Measurements from ENCODE around the gene SFTPB. TPM values are rescaled to one million over a fixed set of nuclear protein-coding genes. Genes with fewer than 3 reads are reported as not detected.
"Not testable (repeated sequence)": the region's sequence is repeated elsewhere in the genome, so short reads cannot be mapped to it uniquely, and the experiment has no call there.

SFTPB gene
- total RNA-seq, 2 experiments from 2014 or later, result not detected

DNA sequence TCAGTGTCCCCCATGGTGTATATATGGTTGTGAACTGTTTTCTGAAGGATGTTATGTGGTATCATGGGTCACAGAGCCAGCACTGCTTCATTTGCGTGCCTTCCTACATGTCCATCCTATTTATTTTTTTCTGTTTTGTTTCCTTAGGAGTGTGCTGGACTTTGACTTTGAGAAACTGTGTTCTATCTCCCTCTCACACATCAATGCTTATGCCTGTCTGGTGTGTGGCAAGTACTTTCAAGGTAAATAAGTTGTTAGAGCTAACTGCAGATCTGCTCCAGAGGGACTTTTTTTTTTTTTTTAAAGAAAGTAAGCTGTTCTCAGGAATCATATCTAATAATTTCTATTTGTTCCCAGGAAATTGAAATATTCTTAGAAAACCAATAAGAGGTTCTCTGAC is 46.7 kb downstream of the SFTPB start:
- Histone ChIP-seq H3K36me3 (ENCODE audit: insufficient read depth, low read length) (peaks cover 88% of the 10 kb centered on the region), H3K9me2 (ENCODE audit: insufficient read depth, low read length) (no peaks in the 10 kb centered on the region), H3K4me3 (ENCODE audit: low read depth, low read length, poor library complexity, severe bottlenecking) (no peak overlapping the region), H3K79me2 (ENCODE audit: insufficient read depth, low read depth, low read length) (peaks cover 49% of the 10 kb centered on the region), H2AFZ (ENCODE audit: low read length) (no peak overlapping the region), H3K4me1 (ENCODE audit: insufficient read depth, low read length, poor library complexity, severe bottlenecking) (peaks cover 11% of the 10 kb centered on the region), H3K4me2 (ENCODE audit: low read length) (no peak overlapping the region), H3K27ac (ENCODE audit: low read depth, low read length, poor library complexity, severe bottlenecking) (no peak overlapping the region), H3K9me3 (ENCODE audit: low read length) (no peaks in the 10 kb centered on the region), H4K20me1 (ENCODE audit: insufficient read depth, low read length) (peaks cover 15% of the 10 kb centered on the region; the same call in 1 of the 2 replicates)
- BruUV-seq (replicated peaks), result no TSS peak
- TF ChIP-seq EZH2phosphoT487 (IDR thresholded peaks at IDR 0.05; ENCODE audit: borderline replicate concordance, low read depth, low read length) (no peak), CTCF (conservative IDR thresholded peaks at IDR 0.05; ENCODE audit: low read length) (no peak)
- intact Hi-C loops (cut with micrococcal nuclease; ENCODE audit: unreplicated experiment), result no loop called here
- POLR2A ChIA-PET, result interaction anchor here (0.6 to 1.2 kb wide), 2 partner anchors 12 to 17 kb away, joined by 3 to 5 read pairs; no protein-coding TSS in a partner anchor
- CTCF ChIA-PET (ENCODE audit: unreplicated experiment), result no interaction called here
- DNase-seq (ENCODE audit: low spot score), result no peak

GRCh38 chr2:85619617-85620016 is 48.4 kb downstream of the SFTPB start:
- Histone ChIP-seq H2AFZ (ENCODE audit: low read length) (no peak overlapping the region), H3K4me1 (ENCODE audit: insufficient read depth, low read length, poor library complexity, severe bottlenecking) (peaks cover 21% of the 10 kb centered on the region), H3K9me3 (ENCODE audit: low read length) (no peaks in the 10 kb centered on the region), H3K27ac (ENCODE audit: low read depth, low read length, poor library complexity, severe bottlenecking) (no peak overlapping the region), H3K79me2 (ENCODE audit: insufficient read depth, low read depth, low read length) (peaks cover 55% of the 10 kb centered on the region), H4K20me1 (ENCODE audit: insufficient read depth, low read length) (peaks cover 15% of the 10 kb centered on the region; the same call in 1 of the 2 replicates), H3K4me3 (ENCODE audit: low read depth, low read length, poor library complexity, severe bottlenecking) (no peak overlapping the region), H3K9me2 (ENCODE audit: insufficient read depth, low read length) (no peaks in the 10 kb centered on the region), H3K4me2 (ENCODE audit: low read length) (no peak overlapping the region), H3K36me3 (ENCODE audit: insufficient read depth, low read length) (peaks cover 71% of the 10 kb centered on the region)
- no peak for DNase-seq (ENCODE audit: low spot score)
- no peak for TF ChIP-seq EZH2phosphoT487 (IDR thresholded peaks at IDR 0.05; ENCODE audit: borderline replicate concordance, low read depth, low read length)
- no peak for TF ChIP-seq CTCF (conservative IDR thresholded peaks at IDR 0.05; ENCODE audit: low read length)
- POLR2A ChIA-PET, result no interaction called here
- intact Hi-C loops (cut with micrococcal nuclease; ENCODE audit: unreplicated experiment), result no loop called here
- CTCF ChIA-PET (ENCODE audit: unreplicated experiment), result no interaction called here
- no TSS peak for BruUV-seq (replicated peaks)

DNA sequence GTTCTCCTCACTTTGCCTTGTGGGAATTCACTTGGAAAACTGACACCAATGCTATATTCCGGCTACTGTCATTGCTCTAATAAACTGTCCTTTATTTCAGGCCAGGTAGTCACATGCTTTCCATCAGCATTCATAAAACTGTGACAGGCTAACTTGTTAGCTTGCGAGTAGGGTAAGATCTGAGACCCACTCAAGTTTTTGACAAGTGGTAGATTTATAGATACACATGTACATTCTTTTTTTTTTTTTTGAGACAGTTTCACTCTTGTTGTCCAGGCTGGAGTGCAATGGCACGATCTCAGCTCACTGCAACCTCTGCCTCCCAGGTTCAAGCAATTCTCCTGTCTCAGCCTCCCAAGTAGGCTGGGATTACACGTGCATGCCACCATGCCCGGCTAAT is 50.3 kb downstream of the SFTPB start:
- Histone ChIP-seq H3K4me1 (ENCODE audit: insufficient read depth, low read length, poor library complexity, severe bottlenecking) (peaks cover 22% of the 10 kb centered on the region), H4K20me1 (ENCODE audit: insufficient read depth, low read length) (peaks cover 12% of the 10 kb centered on the region; the same call in 1 of the 2 replicates), H3K4me3 (ENCODE audit: low read depth, low read length, poor library complexity, severe bottlenecking) (peak overlapping the region; percentile 80), H3K79me2 (ENCODE audit: insufficient read depth, low read depth, low read length) (peaks cover 59% of the 10 kb centered on the region), H3K4me2 (ENCODE audit: low read length) (peak overlapping the region; percentile 69), H3K36me3 (ENCODE audit: insufficient read depth, low read length) (peaks cover 53% of the 10 kb centered on the region)
- CTCF ChIA-PET (ENCODE audit: unreplicated experiment); H2AFZ ChIP-seq (ENCODE audit: low read length); intact Hi-C loops (cut with micrococcal nuclease; ENCODE audit: unreplicated experiment); H3K9me3 ChIP-seq (ENCODE audit: low read length); H3K27ac ChIP-seq (ENCODE audit: low read depth, low read length, poor library complexity, severe bottlenecking); H3K9me2 ChIP-seq (ENCODE audit: insufficient read depth, low read length); BruUV-seq (replicated peaks); DNase-seq (ENCODE audit: low spot score): not testable (repeated sequence)
- POLR2A ChIA-PET, result interaction anchor here (0.6 to 0.7 kb wide), 3 partner anchors 21 to 291 kb away, joined by 3 to 5 read pairs (median 3); partner anchors contain the start of gene VAMP8
